Fibroblast of lung (primary cell): ENCODE measurements around the gene PPP4R1. TPM values are rescaled to one million over a fixed set of nuclear protein-coding genes. Genes with fewer than 3 reads are reported as not detected.

Experiments used
- DNase-seq, 2 donors: peaks; one replicate each; pipeline versions ENCODE4 v3.0.0 to v3.0.0-alpha.2; 2010; ENCODE audit warnings: low read depth in 2 of 2
- H2AFZ ChIP-seq: 2 replicates; pipeline ENCODE4 v1.5.1; 2012; ENCODE audit warnings: low read length, control low read depth, inconsistent platforms
- H3K27ac ChIP-seq: 2 replicates; pipeline ENCODE4 v1.5.1; 2011; ENCODE audit warnings: low read length, control low read depth; ENCODE audit not compliant: insufficient read depth
- H3K27me3 ChIP-seq: 2 replicates; pipeline ENCODE4 v1.5.1; 2011; ENCODE audit warnings: mild to moderate bottlenecking, low read length; ENCODE audit not compliant: control insufficient read depth, insufficient read depth
- H3K36me3 ChIP-seq: 2 replicates; pipeline ENCODE4 v1.5.1; 2011; ENCODE audit warnings: low read length; ENCODE audit not compliant: control insufficient read depth, insufficient read depth
- H3K4me1 ChIP-seq: 2 replicates; pipeline ENCODE4 v1.5.1; 2011; ENCODE audit warnings: low read length; ENCODE audit not compliant: control insufficient read depth, insufficient read depth; ENCODE audit errors: extremely low read depth
- H3K4me2 ChIP-seq: 2 replicates; pipeline ENCODE4 v1.5.1; 2011; ENCODE audit warnings: low read length, control low read depth; ENCODE audit not compliant: insufficient read depth; ENCODE audit errors: extremely low read depth
- H3K4me3 ChIP-seq, 4 experiments: fragments of 200-600 bp in 1 of 4; sonication (generic) in 1 of 4; replicated peaks in 1 of 4; 2 replicates each; pipeline ENCODE4 v1.5.1; 2011 to 2016; ENCODE audit warnings: low read length in 4 of 4, low read depth in 3 of 4, mild to moderate bottlenecking in 3 of 4, control low read depth in 2 of 4, inconsistent platforms in 1 of 4, mixed read lengths in 1 of 4; ENCODE audit not compliant: insufficient read depth in 1 of 4; ENCODE audit errors: control extremely low read depth in 1 of 4
- H3K79me2 ChIP-seq: 2 replicates; pipeline ENCODE4 v1.5.1; 2012; ENCODE audit warnings: mild to moderate bottlenecking, low read length, inconsistent platforms; ENCODE audit not compliant: control insufficient read depth, insufficient read depth
- H3K9ac ChIP-seq: 2 replicates; pipeline ENCODE4 v1.5.1; 2011; ENCODE audit warnings: mild to moderate bottlenecking, low read length, control low read depth; ENCODE audit not compliant: insufficient read depth
- H3K9me3 ChIP-seq: 2 replicates; pipeline ENCODE4 v1.5.1; 2012; ENCODE audit warnings: low read depth, low read length; ENCODE audit not compliant: control insufficient read depth, insufficient read depth
- H4K20me1 ChIP-seq: 2 replicates; pipeline ENCODE4 v1.5.1; 2011; ENCODE audit warnings: low read length; ENCODE audit not compliant: control insufficient read depth, insufficient read depth; ENCODE audit errors: extremely low read depth
- CTCF ChIP-seq, 2 donors: IDR thresholded peaks in 1 of 2; conservative IDR thresholded peaks in 1 of 2; 1 replicate in 1 of 2; 2 replicates in 1 of 2; pipeline ENCODE4 v1.5.1; 2011 to 2012; ENCODE audit warnings: low read length in 2 of 2, control low read depth in 1 of 2, inconsistent platforms in 1 of 2, low read depth in 1 of 2, mild to moderate bottlenecking in 1 of 2
- EZH2 ChIP-seq: IDR thresholded peaks from 2 replicates; pipeline ENCODE4 v1.5.1; 2012; ENCODE audit warnings: low read length, control low read depth, mild to moderate bottlenecking; ENCODE audit errors: missing control alignments
- polyA plus RNA-seq, 2 donors: library from polyadenylated mRNA; depleted of rRNA in 1 of 2; stranded (reverse) in 1 of 2; unstranded in 1 of 2; fragments of >200 nt; gene quantifications; 2 replicates each; pipeline ENCODE4 v1.2.1, GENCODE V29; 2011 to 2012; ENCODE audit warnings: missing spikeins in 1 of 2
- total RNA-seq: library from RNA; depleted of rRNA; stranded (reverse); fragments of >200 nt; gene quantifications from 2 replicates; pipeline ENCODE4 v1.2.1, GENCODE V29; 2014

The PPP4R1 gene
- total and polyA plus RNA-seq, 2 donors (not counting 1 experiment from before 2014, with no cell fraction given): 83.5 to 108 TPM

- Histone ChIP-seq H3K79me2 (no peaks in the 10 kb centered on the region), H3K27ac (peak overlapping the region; percentile 73), H2AFZ (no peak overlapping the region), H3K36me3 (no peaks in the 10 kb centered on the region), H3K9me3 (no peaks in the 10 kb centered on the region), H3K27me3 (no peaks in the 10 kb centered on the region), H3K4me2 (peak overlapping the region; percentile 21), H3K4me1 (peaks cover 7% of the 10 kb centered on the region), H3K9ac (no peak overlapping the region), H4K20me1 (no peaks in the 10 kb centered on the region), H3K4me3 (no peak overlapping the region)
- TF ChIP-seq CTCF (conservative IDR thresholded peaks at IDR 0.05 in 1 of 2, IDR thresholded peaks at IDR 0.05 in 1 of 2; ENCODE audit: low read depth in 1 of 2, low read length in 2 of 2) (no peak), EZH2 (no peak)
- peak; percentile 92 to 95 for DNase-seq
These were observed 17.6 kb upstream of the PPP4R1 start for GRCh38 chr18:9631814-9632496.

GRCh38 chr18:9630444-9630843 is 16.1 kb upstream of the PPP4R1 start:
- Histone ChIP-seq H3K4me2 (no peak overlapping the region), H3K79me2 (no peaks in the 10 kb centered on the region), H2AFZ (no peak overlapping the region), H3K36me3 (no peaks in the 10 kb centered on the region), H3K4me3 (no peak overlapping the region), H3K4me1 (peaks cover 7% of the 10 kb centered on the region), H3K27me3 (no peaks in the 10 kb centered on the region), H3K9ac (no peak overlapping the region), H3K9me3 (no peaks in the 10 kb centered on the region), H4K20me1 (no peaks in the 10 kb centered on the region), H3K27ac (no peak overlapping the region)
- TF ChIP-seq CTCF (conservative IDR thresholded peaks at IDR 0.05 in 1 of 2, IDR thresholded peaks at IDR 0.05 in 1 of 2; ENCODE audit: low read depth in 1 of 2, low read length in 2 of 2) (no peak), EZH2 (no peak)
- no peak for DNase-seq

- H3K36me3 ChIP-seq: no peaks in the 10 kb centered on the region
- no peak for TF ChIP-seq CTCF (conservative IDR thresholded peaks at IDR 0.05 in 1 of 2, IDR thresholded peaks at IDR 0.05 in 1 of 2; ENCODE audit: low read depth in 1 of 2, low read length in 2 of 2)
- no peak for TF ChIP-seq EZH2
- no peak overlapping the region for H3K27ac ChIP-seq
- no peak overlapping the region for H3K9ac ChIP-seq
- no peaks in the 10 kb centered on the region for H3K79me2 ChIP-seq
- no peak overlapping the region for H3K4me2 ChIP-seq
- no peaks in the 10 kb centered on the region for H4K20me1 ChIP-seq
- no peak overlapping the region for H3K4me3 ChIP-seq
- no peaks in the 10 kb centered on the region for H3K27me3 ChIP-seq
- DNase-seq: peak in 1 of 2 donors; percentile 60
- no peaks in the 10 kb centered on the region for H3K9me3 ChIP-seq
- peaks cover 7% of the 10 kb centered on the region for H3K4me1 ChIP-seq
- H2AFZ ChIP-seq: no peak overlapping the region
These were observed 15.3 kb upstream of the PPP4R1 start for GRCh38 chr18:9629709-9630108.
